ENCODE data around the gene CHD5.
A peak's percentile ranks its signal among the peaks of the same experiment; 100 is the strongest.

The CHD5 gene

GRCh38 chr1:6052543-6053205 lies 127.4 kb downstream of the CHD5 start:
- peak; percentile 5 for DNase-seq

All from effector CD8-positive, alpha-beta T cell (primary cell).